Skeletal muscle satellite cell (primary cell): ENCODE data around the gene DPYD.

Source experiments
- H3K27me3 ChIP-seq: 2 replicates; pipeline ENCODE4 v1.7.0; 2013; ENCODE audit warnings: low read length; ENCODE audit not compliant: control insufficient read depth, insufficient read depth
- H3K36me3 ChIP-seq: 2 replicates; pipeline ENCODE4 v1.7.0; 2013; ENCODE audit warnings: mild to moderate bottlenecking, control low read depth, low read length; ENCODE audit not compliant: insufficient read depth
- H3K4me1 ChIP-seq: 2 replicates; pipeline ENCODE4 v1.7.0; 2013; ENCODE audit warnings: low read length; ENCODE audit not compliant: control insufficient read depth, insufficient read depth
- H3K4me2 ChIP-seq: 2 replicates; pipeline ENCODE4 v1.7.0; 2013; ENCODE audit warnings: mild to moderate bottlenecking, low read length
- H3K4me3 ChIP-seq: 2 replicates; pipeline ENCODE4 v1.7.0; 2013; ENCODE audit warnings: low read length
- H3K9ac ChIP-seq: 2 replicates; pipeline ENCODE4 v1.7.0; 2013; ENCODE audit warnings: mild to moderate bottlenecking, low read depth, low read length, moderate library complexity
- H3K9me3 ChIP-seq: replicated peaks from 2 replicates; pipeline ENCODE4 v1.7.0; 2013; ENCODE audit warnings: mild to moderate bottlenecking, control low read depth, low read length

Gene DPYD

DNA sequence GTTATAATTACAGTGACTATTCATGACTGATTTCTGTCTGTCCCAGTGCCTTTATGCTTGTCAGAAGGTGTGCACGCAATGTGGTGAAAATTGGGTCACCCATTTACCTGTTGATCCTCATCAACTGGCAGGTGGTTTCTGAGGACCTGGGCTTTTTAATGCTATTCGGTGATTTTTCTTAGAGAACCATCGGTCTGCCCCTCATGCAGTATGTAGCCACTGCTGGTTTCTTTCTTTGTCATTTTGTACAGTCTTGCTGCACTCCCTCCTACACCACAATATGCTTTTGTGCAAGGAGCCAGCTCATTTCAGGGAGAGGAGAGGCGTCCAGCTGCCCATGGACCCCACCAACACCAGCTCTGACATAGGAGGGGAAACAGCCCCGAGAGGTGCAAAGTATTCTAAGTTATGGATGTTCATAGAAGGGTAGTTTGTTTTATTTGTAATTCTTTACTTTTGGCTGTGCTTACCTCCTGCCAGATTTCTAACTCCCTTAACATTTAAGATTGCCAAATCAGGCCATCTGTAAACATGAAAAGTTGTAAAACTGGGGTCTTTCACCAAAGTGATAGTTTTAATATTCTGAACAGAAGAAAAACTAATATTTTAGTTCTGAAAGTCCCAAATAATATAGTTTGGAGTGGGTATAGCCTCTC, 873.9 kb downstream of the DPYD start:
- peaks cover 7% of the 10 kb centered on the region for H3K4me1 ChIP-seq
- H3K4me3 ChIP-seq: no peak overlapping the region
- no peaks in the 10 kb centered on the region for H3K36me3 ChIP-seq
- no peak overlapping the region for H3K9ac ChIP-seq
- H3K27me3 ChIP-seq: no peaks in the 10 kb centered on the region
- no peak overlapping the region for H3K4me2 ChIP-seq
- H3K9me3 ChIP-seq: no peaks in the 10 kb centered on the region

- Histone ChIP-seq H3K36me3 (no peaks in the 10 kb centered on the region), H3K4me3 (no peak overlapping the region), H3K9ac (no peak overlapping the region), H3K9me3 (no peaks in the 10 kb centered on the region), H3K27me3 (no peaks in the 10 kb centered on the region), H3K4me1 (peaks cover 8% of the 10 kb centered on the region), H3K4me2 (no peak overlapping the region)
Measured at GRCh38 chr1:97044159-97044760, 876.6 kb downstream of the DPYD start.

GRCh38 chr1:97042551-97042950, 878.3 kb downstream of the DPYD start:
- no peak overlapping the region for H3K9ac ChIP-seq
- no peak overlapping the region for H3K4me2 ChIP-seq
- peaks cover 8% of the 10 kb centered on the region for H3K4me1 ChIP-seq
- H3K9me3 ChIP-seq: no peaks in the 10 kb centered on the region
- no peaks in the 10 kb centered on the region for H3K36me3 ChIP-seq
- no peak overlapping the region for H3K4me3 ChIP-seq
- no peaks in the 10 kb centered on the region for H3K27me3 ChIP-seq

GRCh38 chr1:97041026-97041425, 879.8 kb downstream of the DPYD start:
- Histone ChIP-seq H3K9ac (no peak overlapping the region), H3K9me3 (no peaks in the 10 kb centered on the region), H3K27me3 (no peaks in the 10 kb centered on the region), H3K4me3 (no peak overlapping the region), H3K4me1 (peaks cover 8% of the 10 kb centered on the region), H3K36me3 (no peaks in the 10 kb centered on the region), H3K4me2 (no peak overlapping the region)

GRCh38 chr1:97038410-97038809, 882.4 kb downstream of the DPYD start:
- no peak overlapping the region for H3K4me3 ChIP-seq
- no peak overlapping the region for H3K9ac ChIP-seq
- H3K36me3 ChIP-seq: no peaks in the 10 kb centered on the region
- H3K27me3 ChIP-seq: no peaks in the 10 kb centered on the region
- H3K4me1 ChIP-seq: peaks cover 8% of the 10 kb centered on the region
- H3K4me2 ChIP-seq: no peak overlapping the region
- H3K9me3 ChIP-seq: no peaks in the 10 kb centered on the region

- H3K9ac ChIP-seq: no peak overlapping the region
Measured at GRCh38 chr1:97034651-97035050, 886.2 kb downstream of the DPYD start.

DNA sequence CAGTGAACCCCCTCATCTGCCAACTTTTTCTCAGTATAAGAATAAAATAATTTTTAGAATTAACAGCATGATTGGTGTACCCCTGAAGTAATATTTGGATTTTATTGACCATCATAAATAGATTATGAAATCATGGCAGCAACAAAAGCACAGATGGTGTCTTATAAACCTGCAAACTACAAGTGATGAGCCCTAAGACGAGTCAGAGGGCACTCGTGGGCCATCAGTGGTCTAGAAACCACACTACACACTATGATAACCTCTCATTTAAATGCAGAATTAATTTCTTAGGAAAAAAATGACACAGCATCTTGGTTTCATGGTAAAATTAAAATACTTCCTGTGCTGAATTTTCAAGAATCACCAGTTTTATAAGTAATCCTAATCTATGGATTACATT, 886.9 kb downstream of the DPYD start:
- no peak overlapping the region for H3K9ac ChIP-seq
- no peaks in the 10 kb centered on the region for H3K27me3 ChIP-seq
- H3K9me3 ChIP-seq: no peaks in the 10 kb centered on the region
- H3K4me2 ChIP-seq: no peak overlapping the region
- H3K36me3 ChIP-seq: no peaks in the 10 kb centered on the region
- no peak overlapping the region for H3K4me3 ChIP-seq
- H3K4me1 ChIP-seq: no peaks in the 10 kb centered on the region

More at GRCh38 chr1:97034651-97035050, 886.2 kb downstream of the DPYD start:
- Histone ChIP-seq H3K4me2 (no peak overlapping the region), H3K4me1 (no peaks in the 10 kb centered on the region), H3K27me3 (no peaks in the 10 kb centered on the region), H3K36me3 (no peaks in the 10 kb centered on the region), H3K4me3 (no peak overlapping the region), H3K9me3 (no peaks in the 10 kb centered on the region)
